ENCODE results near the gene NT5DC2.

NT5DC2 gene

GRCh38 chr3:52512105-52512504 is 21.6 kb downstream of the NT5DC2 start:
- Histone ChIP-seq H4K91ac (ENCODE audit: low read length) (no peak overlapping the region), H3K23ac (ENCODE audit: low read length in 2 of 2) (no peak overlapping the region), H3K4me3 (ENCODE audit: insufficient read depth in 1 of 2, low read depth in 1 of 2, low read length in 2 of 2) (no peak overlapping the region), H2AK5ac (ENCODE audit: low read length, severe bottlenecking) (no peak overlapping the region), H3K9me3 (ENCODE audit: control insufficient read depth, low read length) (no peaks in the 10 kb centered on the region), H2BK5ac (ENCODE audit: low read depth, low read length, poor library complexity, severe bottlenecking) (no peak overlapping the region), H2BK12ac (ENCODE audit: low read length in 2 of 2) (no peak overlapping the region), H2BK120ac (ENCODE audit: low read depth, low read length) (no peak overlapping the region), H2BK15ac (ENCODE audit: low read depth, poor library complexity, severe bottlenecking) (no peak overlapping the region), H3K36me3 (ENCODE audit: control insufficient read depth in 1 of 2, insufficient read depth in 2 of 2, low read depth in 1 of 2, low read length in 2 of 2) (no peaks in the 10 kb centered on the region), H2AFZ (ENCODE audit: low read depth, low read length) (no peak overlapping the region), H3K4me1 (ENCODE audit: control insufficient read depth, insufficient read depth, low read depth, low read length) (peaks cover 8% of the 10 kb centered on the region), H3K18ac (ENCODE audit: low read depth in 1 of 2, low read length in 2 of 2) (no peak overlapping the region), H3K14ac (ENCODE audit: low read length in 2 of 2) (no peak overlapping the region), H3K79me1 (replicated peaks; ENCODE audit: low read length, poor library complexity, severe bottlenecking) (no peaks in the 10 kb centered on the region), H3K4ac (ENCODE audit: low read depth in 1 of 2, low read length in 2 of 2) (no peak overlapping the region), H4K8ac (ENCODE audit: low read length) (no peak overlapping the region), H3K27ac (ENCODE audit: low read length, poor library complexity, severe bottlenecking) (no peak overlapping the region), H3K4me2 (ENCODE audit: low read length, poor library complexity, severe bottlenecking) (no peak overlapping the region), H3K27me3 (ENCODE audit: control insufficient read depth in 1 of 2, insufficient read depth in 1 of 2, low read length in 2 of 2) (peaks cover 18 to 67% of the 10 kb centered on the region in 2 experiments), H3K9ac (ENCODE audit: low read length) (no peak overlapping the region)
- no peak for DNase-seq
- WGBS: 72% methylated on average over 8 of the region's 8 CpGs

- H2BK120ac ChIP-seq (ENCODE audit: low read depth, low read length): no peak overlapping the region
- no peak overlapping the region for H3K4ac ChIP-seq (ENCODE audit: low read depth in 1 of 2, low read length in 2 of 2)
- no peak overlapping the region for H3K4me2 ChIP-seq (ENCODE audit: low read length, poor library complexity, severe bottlenecking)
- no peak overlapping the region for H3K27ac ChIP-seq (ENCODE audit: low read length, poor library complexity, severe bottlenecking)
- H3K27me3 ChIP-seq (ENCODE audit: control insufficient read depth in 1 of 2, insufficient read depth in 1 of 2, low read length in 2 of 2): peaks cover 18 to 67% of the 10 kb centered on the region in 2 experiments
- H2BK12ac ChIP-seq (ENCODE audit: low read length in 2 of 2): no peak overlapping the region
- H3K9ac ChIP-seq (ENCODE audit: low read length): no peak overlapping the region
- no peak overlapping the region for H3K4me3 ChIP-seq (ENCODE audit: insufficient read depth in 1 of 2, low read depth in 1 of 2, low read length in 2 of 2)
- WGBS: 81% methylated on average over 7 of the region's 7 CpGs
- H4K91ac ChIP-seq (ENCODE audit: low read length): no peak overlapping the region
- H4K8ac ChIP-seq (ENCODE audit: low read length): no peak overlapping the region
- H2AK5ac ChIP-seq (ENCODE audit: low read length, severe bottlenecking): no peak overlapping the region
- H3K14ac ChIP-seq (ENCODE audit: low read length in 2 of 2): no peak overlapping the region
- H3K9me3 ChIP-seq (ENCODE audit: control insufficient read depth, low read length): no peaks in the 10 kb centered on the region
- no peak overlapping the region for H3K23ac ChIP-seq (ENCODE audit: low read length in 2 of 2)
- no peaks in the 10 kb centered on the region for H3K79me1 ChIP-seq (replicated peaks; ENCODE audit: low read length, poor library complexity, severe bottlenecking)
- no peaks in the 10 kb centered on the region for H3K36me3 ChIP-seq (ENCODE audit: control insufficient read depth in 1 of 2, insufficient read depth in 2 of 2, low read depth in 1 of 2, low read length in 2 of 2)
- H2BK15ac ChIP-seq (ENCODE audit: low read depth, poor library complexity, severe bottlenecking): no peak overlapping the region
- no peak overlapping the region for H2BK5ac ChIP-seq (ENCODE audit: low read depth, low read length, poor library complexity, severe bottlenecking)
- DNase-seq: no peak
- H3K18ac ChIP-seq (ENCODE audit: low read depth in 1 of 2, low read length in 2 of 2): no peak overlapping the region
- H2AFZ ChIP-seq (ENCODE audit: low read depth, low read length): no peak overlapping the region
- peaks cover 13% of the 10 kb centered on the region for H3K4me1 ChIP-seq (ENCODE audit: control insufficient read depth, insufficient read depth, low read depth, low read length)
Measured at GRCh38 chr3:52511509-52511908, 22.1 kb downstream of the NT5DC2 start.

GRCh38 chr3:52509753-52510328 is 23.8 kb downstream of the NT5DC2 start:
- H2BK12ac ChIP-seq (ENCODE audit: low read length in 2 of 2): no peak overlapping the region
- DNase-seq: no peak
- H3K36me3 ChIP-seq (ENCODE audit: control insufficient read depth in 1 of 2, insufficient read depth in 2 of 2, low read depth in 1 of 2, low read length in 2 of 2): no peaks in the 10 kb centered on the region
- no peak overlapping the region for H3K27ac ChIP-seq (ENCODE audit: low read length, poor library complexity, severe bottlenecking)
- H3K18ac ChIP-seq (ENCODE audit: low read depth in 1 of 2, low read length in 2 of 2): no peak overlapping the region
- H3K23ac ChIP-seq (ENCODE audit: low read length in 2 of 2): no peak overlapping the region
- peaks cover 14% of the 10 kb centered on the region for H3K4me1 ChIP-seq (ENCODE audit: control insufficient read depth, insufficient read depth, low read depth, low read length)
- H3K79me1 ChIP-seq (replicated peaks; ENCODE audit: low read length, poor library complexity, severe bottlenecking): no peaks in the 10 kb centered on the region
- no peak overlapping the region for H2BK15ac ChIP-seq (ENCODE audit: low read depth, poor library complexity, severe bottlenecking)
- H2AFZ ChIP-seq (ENCODE audit: low read depth, low read length): no peak overlapping the region
- no peak overlapping the region for H2BK120ac ChIP-seq (ENCODE audit: low read depth, low read length)
- peaks cover 15 to 54% of the 10 kb centered on the region in 2 experiments for H3K27me3 ChIP-seq (ENCODE audit: control insufficient read depth in 1 of 2, insufficient read depth in 1 of 2, low read length in 2 of 2)
- no peak overlapping the region for H3K14ac ChIP-seq (ENCODE audit: low read length in 2 of 2)
- H2BK5ac ChIP-seq (ENCODE audit: low read depth, low read length, poor library complexity, severe bottlenecking): no peak overlapping the region
- H2AK5ac ChIP-seq (ENCODE audit: low read length, severe bottlenecking): no peak overlapping the region
- no peaks in the 10 kb centered on the region for H3K9me3 ChIP-seq (ENCODE audit: control insufficient read depth, low read length)
- H4K8ac ChIP-seq (ENCODE audit: low read length): no peak overlapping the region
- no peak overlapping the region for H3K4me2 ChIP-seq (ENCODE audit: low read length, poor library complexity, severe bottlenecking)
- H4K91ac ChIP-seq (ENCODE audit: low read length): peak overlapping the region; percentile 16
- no peak overlapping the region for H3K4ac ChIP-seq (ENCODE audit: low read depth in 1 of 2, low read length in 2 of 2)
- H3K9ac ChIP-seq (ENCODE audit: low read length): no peak overlapping the region
- no peak overlapping the region for H3K4me3 ChIP-seq (ENCODE audit: insufficient read depth in 1 of 2, low read depth in 1 of 2, low read length in 2 of 2)
- 80% methylated on average over 12 of the region's 12 CpGs for WGBS

DNA sequence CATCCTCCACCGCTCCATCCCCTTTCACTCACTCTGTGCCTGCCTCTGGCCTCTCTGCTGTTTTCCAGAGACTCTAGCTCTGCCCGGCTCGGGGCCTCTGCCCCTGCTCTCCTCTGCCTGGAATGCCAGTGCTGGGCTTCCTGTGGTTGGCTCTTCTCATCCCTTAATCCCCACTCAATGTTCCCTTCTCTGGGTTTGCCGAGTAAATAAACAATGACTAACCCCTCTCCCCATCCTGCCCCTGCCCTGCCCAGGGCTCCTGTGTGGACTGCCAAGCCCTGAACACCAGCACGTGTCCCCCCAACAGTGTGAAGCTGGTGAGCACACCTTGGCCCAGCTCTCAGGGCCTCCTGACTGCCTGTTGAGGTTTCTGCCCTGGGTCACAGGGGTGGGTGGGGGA is 26.3 kb downstream of the NT5DC2 start:
- no peak overlapping the region for H4K8ac ChIP-seq (ENCODE audit: low read length)
- no peak overlapping the region for H3K4me2 ChIP-seq (ENCODE audit: low read length, poor library complexity, severe bottlenecking)
- no peak overlapping the region for H3K9ac ChIP-seq (ENCODE audit: low read length)
- no peak overlapping the region for H3K27ac ChIP-seq (ENCODE audit: low read length, poor library complexity, severe bottlenecking)
- H3K14ac ChIP-seq (ENCODE audit: low read length in 2 of 2): no peak overlapping the region
- no peak overlapping the region for H2BK12ac ChIP-seq (ENCODE audit: low read length in 2 of 2)
- no peak overlapping the region for H2BK15ac ChIP-seq (ENCODE audit: low read depth, poor library complexity, severe bottlenecking)
- H3K4me1 ChIP-seq (ENCODE audit: control insufficient read depth, insufficient read depth, low read depth, low read length): peaks cover 14% of the 10 kb centered on the region
- H2AFZ ChIP-seq (ENCODE audit: low read depth, low read length): no peak overlapping the region
- no peak overlapping the region for H2AK5ac ChIP-seq (ENCODE audit: low read length, severe bottlenecking)
- no peak overlapping the region for H3K4ac ChIP-seq (ENCODE audit: low read depth in 1 of 2, low read length in 2 of 2)
- H3K18ac ChIP-seq (ENCODE audit: low read depth in 1 of 2, low read length in 2 of 2): no peak overlapping the region
- peak; percentile 84 for DNase-seq
- no peak overlapping the region for H2BK120ac ChIP-seq (ENCODE audit: low read depth, low read length)
- H3K4me3 ChIP-seq (ENCODE audit: insufficient read depth in 1 of 2, low read depth in 1 of 2, low read length in 2 of 2): no peak overlapping the region
- H3K27me3 ChIP-seq (ENCODE audit: control insufficient read depth in 1 of 2, insufficient read depth in 1 of 2, low read length in 2 of 2): peaks cover 9 to 44% of the 10 kb centered on the region in 2 experiments
- no peak overlapping the region for H4K91ac ChIP-seq (ENCODE audit: low read length)
- H3K23ac ChIP-seq (ENCODE audit: low read length in 2 of 2): no peak overlapping the region
- no peak overlapping the region for H2BK5ac ChIP-seq (ENCODE audit: low read depth, low read length, poor library complexity, severe bottlenecking)
- no peaks in the 10 kb centered on the region for H3K9me3 ChIP-seq (ENCODE audit: control insufficient read depth, low read length)
- H3K79me1 ChIP-seq (replicated peaks; ENCODE audit: low read length, poor library complexity, severe bottlenecking): no peaks in the 10 kb centered on the region
- 31% methylated on average over 5 of the region's 5 CpGs for WGBS
- H3K36me3 ChIP-seq (ENCODE audit: control insufficient read depth in 1 of 2, insufficient read depth in 2 of 2, low read depth in 1 of 2, low read length in 2 of 2): no peaks in the 10 kb centered on the region
